T-helper 1 cell treated with Interleukin-12 subunit alpha and Interleukin-12 subunit beta and Interleukin-4 antibody, amounts not matched to agents 30 μg/mL and 1 μg/mL, for 36 hours (primary cell): ENCODE measurements around the gene SLC17A9.
"Not testable (repeated sequence)": the region's sequence is repeated elsewhere in the genome, so short reads cannot be mapped to it uniquely, and the experiment has no call there.

Source experiments
- H3K27ac Mint-ChIP-seq: one replicate; pipeline ENCODE4 v1.8.0; 2021; ENCODE audit warnings: mild to moderate bottlenecking, mixed read lengths
- H3K27me3 Mint-ChIP-seq: one replicate; pipeline ENCODE4 v1.8.0; 2021; ENCODE audit warnings: low read depth, mixed read lengths
- H3K36me3 Mint-ChIP-seq: one replicate; pipeline ENCODE4 v1.8.0; 2021; ENCODE audit warnings: low read depth, mixed read lengths
- H3K4me1 Mint-ChIP-seq: one replicate; pipeline ENCODE4 v1.8.0; 2021; ENCODE audit warnings: low read depth, mixed read lengths
- H3K4me3 Mint-ChIP-seq: one replicate; pipeline ENCODE4 v1.8.0; 2021; ENCODE audit warnings: mild to moderate bottlenecking, moderate library complexity, mixed read lengths
- H3K9me3 Mint-ChIP-seq: one replicate; pipeline ENCODE4 v1.8.0; 2021; ENCODE audit warnings: mixed read lengths

SLC17A9 gene

GRCh38 chr20:62952968-62953838 lies 694 bp downstream of the SLC17A9 start:
- Mint-ChIP-seq H3K9me3 (no peaks in the 10 kb centered on the region), H3K4me3 (no peak overlapping the region), H3K4me1 (peaks cover 17% of the 10 kb centered on the region), H3K27me3 (no peaks in the 10 kb centered on the region), H3K36me3 (peaks cover 21% of the 10 kb centered on the region), H3K27ac (peak overlapping the region; percentile 92)

- peak overlapping the region; percentile 92 for H3K27ac Mint-ChIP-seq
- no peaks in the 10 kb centered on the region for H3K27me3 Mint-ChIP-seq
- peak overlapping the region; percentile 80 for H3K4me3 Mint-ChIP-seq
- H3K4me1 Mint-ChIP-seq, result peaks cover 17% of the 10 kb centered on the region
- H3K36me3 Mint-ChIP-seq, result peaks cover 12% of the 10 kb centered on the region
- no peaks in the 10 kb centered on the region for H3K9me3 Mint-ChIP-seq
Observed at GRCh38 chr20:62953839-62954703, 1.6 kb downstream of the SLC17A9 start.

- peaks cover 15% of the 10 kb centered on the region for H3K4me1 Mint-ChIP-seq
Observed at GRCh38 chr20:62955519-62956386, 3.2 kb downstream of the SLC17A9 start.

DNA sequence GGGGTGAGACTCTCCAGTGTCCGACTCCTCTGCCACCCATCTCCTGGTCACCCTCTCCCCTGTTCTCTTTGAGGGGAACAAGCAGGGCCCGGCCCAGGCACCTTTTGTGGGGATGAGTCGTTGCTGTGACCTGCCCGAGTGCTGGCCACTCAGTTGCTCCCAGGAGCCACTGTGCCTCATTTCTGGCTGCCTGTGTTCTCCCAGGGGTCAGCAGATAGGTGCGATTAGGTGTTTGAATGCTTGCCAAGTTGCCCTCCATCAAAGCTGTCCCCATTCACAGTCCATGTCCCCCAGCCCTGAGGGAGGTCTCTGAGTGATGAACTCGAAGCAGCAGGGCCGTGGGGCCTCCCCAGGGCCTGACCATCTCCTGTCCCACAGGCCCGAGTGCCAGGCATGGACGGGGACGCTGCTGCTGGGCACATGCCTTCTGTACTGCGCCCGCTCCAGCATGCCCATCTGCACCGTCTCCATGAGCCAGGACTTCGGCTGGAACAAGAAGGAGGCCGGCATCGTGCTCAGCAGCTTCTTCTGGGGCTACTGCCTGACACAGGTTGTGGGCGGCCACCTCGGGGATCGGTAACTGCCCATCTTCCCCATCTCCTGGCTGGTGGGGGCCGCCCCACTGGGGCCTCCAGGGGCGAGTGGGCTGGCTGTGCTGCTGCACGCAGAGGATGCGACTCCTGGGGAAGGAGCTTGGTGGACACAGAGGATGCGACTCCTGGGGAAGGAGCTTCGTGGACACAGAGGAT lies 4.1 kb downstream of the SLC17A9 start:
- Mint-ChIP-seq H3K4me1 (peaks cover 12% of the 10 kb centered on the region), H3K27ac (no peak overlapping the region), H3K4me3 (no peak overlapping the region), H3K36me3 (no peaks in the 10 kb centered on the region), H3K9me3 (no peaks in the 10 kb centered on the region), H3K27me3 (no peaks in the 10 kb centered on the region)

More at GRCh38 chr20:62955519-62956386, 3.2 kb downstream of the SLC17A9 start:
- Mint-ChIP-seq H3K4me3 (no peak overlapping the region), H3K27ac (no peak overlapping the region), H3K36me3 (no peaks in the 10 kb centered on the region), H3K27me3 (no peaks in the 10 kb centered on the region), H3K9me3 (no peaks in the 10 kb centered on the region)

GRCh38 chr20:62957136-62958117 lies 4.9 kb downstream of the SLC17A9 start:
- Mint-ChIP-seq H3K9me3 (no peaks in the 10 kb centered on the region), H3K27ac (no peak overlapping the region), H3K27me3 (no peaks in the 10 kb centered on the region), H3K4me3 (no peak overlapping the region), H3K4me1 (peaks cover 9% of the 10 kb centered on the region), H3K36me3 (no peaks in the 10 kb centered on the region)

DNA sequence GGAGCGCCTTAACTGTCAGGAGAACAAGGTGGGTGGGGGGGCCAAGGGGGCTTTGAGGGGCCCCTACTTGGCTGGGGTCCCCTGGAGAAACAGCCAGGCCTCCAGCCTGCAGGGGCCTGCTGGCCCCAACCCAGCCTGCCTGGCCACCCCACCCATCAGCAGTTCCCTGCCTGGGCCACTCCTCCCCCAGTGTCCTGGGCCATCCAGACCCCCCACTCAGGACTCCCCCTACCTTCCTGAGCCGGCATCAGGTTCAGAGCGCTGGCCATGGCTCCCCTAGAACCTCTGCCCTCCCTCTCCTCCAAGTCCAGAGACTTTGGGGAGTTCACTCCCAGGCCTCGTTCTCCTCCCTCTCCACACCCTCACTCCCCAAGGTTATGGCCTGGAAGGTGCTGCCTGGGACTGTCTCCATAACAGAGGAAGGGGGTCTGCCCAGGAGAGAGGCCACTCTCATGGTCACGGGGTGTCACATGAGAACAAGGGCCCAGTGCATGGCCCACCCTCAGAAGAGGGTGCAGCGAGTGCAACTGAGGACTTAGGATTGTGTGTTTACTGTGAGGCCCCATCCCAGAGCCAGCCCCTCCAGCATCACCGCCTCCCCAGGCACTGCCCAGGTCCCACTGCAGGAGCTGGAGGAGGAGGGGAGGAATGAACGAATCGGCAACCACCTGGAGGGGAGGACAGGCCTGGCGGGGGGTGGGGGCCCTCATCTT lies 6.0 kb downstream of the SLC17A9 start:
- no peaks in the 10 kb centered on the region for H3K9me3 Mint-ChIP-seq
- no peaks in the 10 kb centered on the region for H3K36me3 Mint-ChIP-seq
- no peaks in the 10 kb centered on the region for H3K27me3 Mint-ChIP-seq
- peaks cover 9% of the 10 kb centered on the region for H3K4me1 Mint-ChIP-seq
- no peak overlapping the region for H3K4me3 Mint-ChIP-seq
- no peak overlapping the region for H3K27ac Mint-ChIP-seq

DNA sequence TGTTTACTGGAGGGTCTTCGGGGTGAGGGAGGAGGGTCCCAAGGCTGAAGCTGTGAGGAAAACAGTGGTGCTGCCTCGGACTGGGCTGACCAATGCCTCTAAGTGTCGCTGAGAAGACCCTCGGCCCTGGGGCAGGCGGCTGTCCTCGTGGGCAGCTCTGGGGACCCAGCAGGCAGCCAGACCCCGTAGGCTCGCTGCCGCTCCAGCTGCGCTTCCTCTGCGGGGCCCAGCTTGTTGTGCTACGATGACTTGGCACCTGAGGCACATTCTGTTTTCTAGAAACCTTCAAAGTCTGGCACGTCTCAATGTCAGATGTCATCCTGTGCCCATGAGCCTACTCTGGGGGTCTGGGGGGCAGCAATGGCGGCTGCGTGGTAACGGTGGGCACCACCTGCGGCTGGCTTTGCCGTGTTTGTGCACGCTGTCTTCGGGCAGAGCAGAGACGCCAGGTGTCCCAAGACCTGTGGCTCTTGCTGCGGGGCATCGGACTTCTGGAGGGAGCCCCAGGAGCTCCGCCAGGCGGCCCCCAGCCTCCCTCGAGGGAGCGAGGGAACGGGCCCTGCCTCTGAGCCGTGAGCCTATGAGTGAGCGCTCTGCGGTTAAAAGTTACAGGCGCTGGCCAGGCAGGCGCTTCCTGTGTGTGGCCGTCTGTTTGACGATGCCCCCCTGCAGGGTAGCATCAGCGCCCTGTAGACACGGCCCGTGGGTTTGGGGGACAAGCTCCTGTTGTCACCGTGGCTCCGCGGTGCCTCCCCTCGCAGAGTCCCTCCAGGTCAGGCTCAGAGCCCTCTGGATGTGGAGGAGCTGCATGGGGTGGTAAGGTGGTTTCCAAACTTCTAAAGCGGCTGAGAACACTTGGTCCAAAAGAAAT lies 6.8 kb downstream of the SLC17A9 start:
- Mint-ChIP-seq H3K27me3 (no peaks in the 10 kb centered on the region), H3K4me1 (peaks cover 4% of the 10 kb centered on the region), H3K9me3 (no peaks in the 10 kb centered on the region), H3K4me3 (no peak overlapping the region), H3K36me3 (no peaks in the 10 kb centered on the region), H3K27ac (no peak overlapping the region)

DNA sequence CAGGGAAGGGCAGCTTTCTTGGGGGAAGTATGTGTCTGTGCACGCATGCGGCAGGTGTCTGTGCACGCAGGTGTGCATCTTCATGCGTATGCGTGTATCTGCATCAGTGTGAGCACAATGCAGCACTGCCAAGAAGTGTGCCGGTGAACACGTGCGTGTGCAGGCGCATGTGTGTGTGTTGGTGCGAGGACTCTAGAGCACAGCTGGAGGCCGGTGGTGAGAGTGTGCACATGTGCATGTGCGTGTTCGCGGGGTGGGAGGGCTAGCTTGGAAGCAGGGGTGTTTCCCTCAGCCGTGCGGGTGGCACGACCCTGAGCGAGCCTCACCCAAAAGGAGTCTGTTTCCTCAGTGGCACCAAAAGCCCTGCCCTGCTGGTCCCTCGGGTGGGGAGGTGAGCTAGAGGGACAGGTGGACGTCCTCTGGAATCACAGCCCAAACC lies 7.5 kb downstream of the SLC17A9 start:
- Mint-ChIP-seq H3K27ac (no peak overlapping the region), H3K4me1 (no peaks in the 10 kb centered on the region), H3K4me3 (no peak overlapping the region)

DNA sequence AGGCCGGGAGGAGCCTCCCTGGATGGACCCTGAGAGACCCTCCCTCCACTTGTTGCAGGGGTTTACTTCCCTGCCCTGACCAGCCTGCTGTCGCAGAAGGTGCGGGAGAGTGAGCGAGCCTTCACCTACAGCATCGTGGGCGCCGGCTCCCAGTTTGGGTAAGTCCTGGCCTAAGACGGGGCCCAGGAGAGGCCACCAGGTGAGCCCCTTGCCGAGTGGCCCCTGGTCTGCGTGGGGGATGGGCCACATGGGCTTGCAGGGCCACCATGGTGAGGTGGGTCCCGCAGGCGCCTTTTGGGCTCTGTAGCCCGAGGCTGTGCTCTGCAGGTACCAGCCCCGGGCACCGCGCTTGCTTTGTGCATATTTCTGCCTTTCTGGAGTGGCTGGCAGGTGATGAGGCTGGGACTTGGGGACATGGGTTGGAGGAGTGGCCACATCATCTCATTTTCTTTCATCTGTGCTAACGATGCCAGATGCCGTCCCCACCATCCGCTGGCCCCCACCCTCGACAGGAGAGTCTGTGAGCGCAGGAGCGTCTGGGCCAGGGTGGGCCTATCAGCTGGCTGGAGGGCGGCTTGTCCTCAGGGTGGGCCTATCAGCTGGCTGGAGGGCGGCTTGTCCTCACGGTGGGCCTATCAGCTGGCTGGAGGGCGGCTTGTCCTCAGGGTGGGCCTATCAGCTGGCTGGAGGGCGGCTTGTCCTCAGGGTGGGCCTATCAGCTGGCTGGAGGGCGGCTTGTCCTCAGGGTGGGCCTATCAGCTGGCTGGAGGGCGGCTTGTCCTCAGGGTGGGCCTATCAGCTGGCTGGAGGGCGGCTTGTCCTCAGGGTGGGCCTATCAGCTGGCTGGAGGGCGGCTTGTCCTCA lies 8.2 kb downstream of the SLC17A9 start:
- H3K4me1 Mint-ChIP-seq, H3K27me3 Mint-ChIP-seq, H3K9me3 Mint-ChIP-seq, H3K36me3 Mint-ChIP-seq, H3K4me3 Mint-ChIP-seq, H3K27ac Mint-ChIP-seq: not testable (repeated sequence)

More for the DNA sequence above, 7.5 kb downstream of the SLC17A9 start:
- Mint-ChIP-seq H3K36me3 (no peaks in the 10 kb centered on the region), H3K27me3 (no peaks in the 10 kb centered on the region), H3K9me3 (no peaks in the 10 kb centered on the region)

- Mint-ChIP-seq H3K9me3 (no peaks in the 10 kb centered on the region), H3K4me3 (no peak overlapping the region), H3K27ac (no peak overlapping the region), H3K27me3 (no peaks in the 10 kb centered on the region), H3K36me3 (no peaks in the 10 kb centered on the region), H3K4me1 (no peaks in the 10 kb centered on the region)
Observed at GRCh38 chr20:62961310-62961783, 8.8 kb downstream of the SLC17A9 start.

DNA sequence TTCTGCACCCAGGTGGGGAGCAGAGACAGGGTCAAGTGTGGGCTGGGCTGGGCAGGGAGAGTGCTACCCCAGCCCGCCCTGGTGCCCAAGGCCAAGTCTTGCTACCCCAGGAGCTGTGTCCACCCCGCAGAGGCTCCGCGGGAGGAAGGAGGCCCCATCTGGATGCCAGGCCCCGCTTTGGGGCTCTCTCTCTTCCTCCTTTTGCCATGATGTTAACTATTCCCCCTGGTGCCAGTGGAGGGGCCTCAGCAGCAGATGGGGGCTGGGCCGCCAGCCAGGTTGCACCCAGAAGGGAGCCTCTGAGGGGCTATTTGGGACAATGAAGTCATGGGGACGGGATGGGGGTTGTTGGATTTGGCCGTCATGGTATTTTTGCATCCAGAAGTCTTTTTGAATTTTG lies 9.3 kb downstream of the SLC17A9 start:
- H3K4me3 Mint-ChIP-seq, result no peak overlapping the region
- no peaks in the 10 kb centered on the region for H3K36me3 Mint-ChIP-seq
- H3K9me3 Mint-ChIP-seq, result no peaks in the 10 kb centered on the region
- no peaks in the 10 kb centered on the region for H3K27me3 Mint-ChIP-seq
- H3K4me1 Mint-ChIP-seq, result no peaks in the 10 kb centered on the region
- H3K27ac Mint-ChIP-seq, result no peak overlapping the region
